Measurements from ENCODE around the gene ZNF740.

The ZNF740 gene

DNA sequence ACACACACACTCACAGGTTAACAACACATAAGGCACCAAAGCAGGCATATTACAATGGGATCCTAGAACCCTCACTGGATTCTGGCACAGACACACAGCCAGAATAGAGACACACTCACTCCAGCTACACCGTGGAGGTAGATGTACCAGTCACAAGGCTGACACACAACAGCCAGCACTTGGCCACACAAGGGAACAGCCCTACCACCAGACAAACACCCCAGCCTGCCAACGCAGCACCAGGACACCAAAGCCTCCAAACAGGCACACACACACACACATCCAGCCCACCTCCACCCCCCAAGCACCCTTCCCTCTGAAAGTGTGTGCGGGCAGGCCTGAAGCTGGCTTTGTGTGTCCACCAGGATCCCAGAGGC is 37.4 kb downstream of the ZNF740 start:
- Histone ChIP-seq H3K9me3 (no peaks in the 10 kb centered on the region), H3K4me3 (peak overlapping the region; percentile 66 to 74)

GRCh38 chr12:53218551-53219291 is 38.2 kb downstream of the ZNF740 start:
- TF ChIP-seq, protein P1, sequence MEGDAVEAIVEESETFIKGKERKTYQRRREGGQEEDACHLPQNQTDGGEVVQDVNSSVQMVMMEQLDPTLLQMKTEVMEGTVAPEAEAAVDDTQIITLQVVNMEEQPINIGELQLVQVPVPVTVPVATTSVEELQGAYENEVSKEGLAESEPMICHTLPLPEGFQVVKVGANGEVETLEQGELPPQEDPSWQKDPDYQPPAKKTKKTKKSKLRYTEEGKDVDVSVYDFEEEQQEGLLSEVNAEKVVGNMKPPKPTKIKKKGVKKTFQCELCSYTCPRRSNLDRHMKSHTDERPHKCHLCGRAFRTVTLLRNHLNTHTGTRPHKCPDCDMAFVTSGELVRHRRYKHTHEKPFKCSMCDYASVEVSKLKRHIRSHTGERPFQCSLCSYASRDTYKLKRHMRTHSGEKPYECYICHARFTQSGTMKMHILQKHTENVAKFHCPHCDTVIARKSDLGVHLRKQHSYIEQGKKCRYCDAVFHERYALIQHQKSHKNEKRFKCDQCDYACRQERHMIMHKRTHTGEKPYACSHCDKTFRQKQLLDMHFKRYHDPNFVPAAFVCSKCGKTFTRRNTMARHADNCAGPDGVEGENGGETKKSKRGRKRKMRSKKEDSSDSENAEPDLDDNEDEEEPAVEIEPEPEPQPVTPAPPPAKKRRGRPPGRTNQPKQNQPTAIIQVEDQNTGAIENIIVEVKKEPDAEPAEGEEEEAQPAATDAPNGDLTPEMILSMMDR (IDR thresholded peaks at IDR 0.05), result no peak
- peak overlapping the region; percentile 66 to 74 for H3K4me3 ChIP-seq
- H3K27me3 ChIP-seq, result no peaks in the 10 kb centered on the region
- H3K27ac ChIP-seq, result peak overlapping the region; percentile 98 to 99
- intact Hi-C loops (cut with DNase I; ENCODE audit: low total_unique reads), result no loop called here
- peaks cover 12 to 66% (median 55%) of the 10 kb centered on the region in 4 donors for H3K4me1 ChIP-seq
- DNase-seq, result peak in 1 of 2 donors; percentile 77
- H3K9me3 ChIP-seq, result no peaks in the 10 kb centered on the region
- H3K36me3 ChIP-seq, result peaks cover 14 to 28% (median 15%) of the 10 kb centered on the region in 3 donors

More for the DNA sequence above, 37.4 kb downstream of the ZNF740 start:
- TF ChIP-seq, protein P1 (IDR thresholded peaks at IDR 0.05), result no peak
- Histone ChIP-seq H3K36me3 (peaks cover 22 to 36% (median 23%) of the 10 kb centered on the region in 3 donors), H3K27me3 (no peaks in the 10 kb centered on the region), H3K4me1 (peaks cover 4 to 58% (median 47%) of the 10 kb centered on the region in 4 donors), H3K27ac (peak overlapping the region; percentile 98 to 99)
- no peak for DNase-seq
- intact Hi-C loops (cut with DNase I; ENCODE audit: low total_unique reads), result no loop called here

- H3K9me3 ChIP-seq, result no peaks in the 10 kb centered on the region
- peak overlapping the region; percentile 98 to 99 for H3K27ac ChIP-seq
- TF ChIP-seq, protein P1 (IDR thresholded peaks at IDR 0.05), result no peak
- no peaks in the 10 kb centered on the region for H3K27me3 ChIP-seq
- H3K4me3 ChIP-seq, result peak overlapping the region; percentile 66 to 74
- peaks cover 17 to 73% (median 62%) of the 10 kb centered on the region in 4 donors for H3K4me1 ChIP-seq
- H3K36me3 ChIP-seq, result peaks cover 7 to 21% (median 8%) of the 10 kb centered on the region in 3 donors
- intact Hi-C loops (cut with DNase I; ENCODE audit: low total_unique reads), result no loop called here
- DNase-seq, result peak in 1 of 2 donors; percentile 77
Observed at GRCh38 chr12:53219292-53219955, 38.9 kb downstream of the ZNF740 start.

DNA sequence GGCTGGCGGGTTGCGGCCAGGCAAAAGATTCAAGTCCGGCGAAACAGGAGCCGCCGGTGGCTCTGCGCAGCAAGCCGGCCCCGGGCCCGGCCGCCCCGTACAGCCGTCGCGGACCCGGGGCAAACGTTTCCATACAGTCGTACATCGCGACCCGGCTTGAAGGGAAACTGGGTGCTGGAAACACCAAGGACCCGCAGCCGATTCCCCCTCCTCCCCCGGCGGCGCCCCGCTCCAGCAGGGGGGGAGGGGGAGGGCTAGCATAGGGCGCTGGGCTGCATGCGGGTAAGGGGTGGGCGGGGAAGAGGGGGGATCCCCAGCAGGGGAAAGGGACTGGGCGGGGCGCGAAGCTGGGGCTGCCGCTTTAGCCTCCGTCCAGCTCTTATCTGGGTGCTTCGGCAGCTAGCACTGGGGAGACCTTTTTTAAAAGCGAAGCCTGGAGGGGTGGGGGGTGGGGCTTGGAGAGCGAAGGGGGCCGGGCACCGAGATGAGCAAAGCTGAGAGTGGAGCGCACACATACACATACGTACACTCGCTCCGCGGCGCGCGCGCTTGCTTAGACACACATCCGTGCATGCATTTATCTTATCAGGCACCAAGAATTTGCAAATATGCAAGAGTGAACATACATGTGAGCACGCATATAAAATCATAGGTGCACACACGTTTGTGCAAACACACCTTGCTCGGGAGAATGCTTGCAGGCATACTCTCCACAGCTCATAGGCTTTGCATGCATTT is 39.6 kb downstream of the ZNF740 start:
- TF ChIP-seq, protein P1 (IDR thresholded peaks at IDR 0.05), result no peak
- peaks cover 17 to 73% (median 63%) of the 10 kb centered on the region in 4 donors for H3K4me1 ChIP-seq
- intact Hi-C loops (cut with DNase I; ENCODE audit: low total_unique reads), result loop anchor here (2.0 kb wide), 1 partner anchor 33 kb away; a partner anchor contains a TSS
- no peaks in the 10 kb centered on the region for H3K9me3 ChIP-seq
- H3K27ac ChIP-seq, result peak overlapping the region; percentile 98 to 99
- DNase-seq, result peak in 1 of 2 donors; percentile 72
- H3K4me3 ChIP-seq, result peak overlapping the region; percentile 66 to 74
- H3K36me3 ChIP-seq, result peaks cover under 1 to 14% (median under 1%) of the 10 kb centered on the region in 3 donors
- no peaks in the 10 kb centered on the region for H3K27me3 ChIP-seq

DNA sequence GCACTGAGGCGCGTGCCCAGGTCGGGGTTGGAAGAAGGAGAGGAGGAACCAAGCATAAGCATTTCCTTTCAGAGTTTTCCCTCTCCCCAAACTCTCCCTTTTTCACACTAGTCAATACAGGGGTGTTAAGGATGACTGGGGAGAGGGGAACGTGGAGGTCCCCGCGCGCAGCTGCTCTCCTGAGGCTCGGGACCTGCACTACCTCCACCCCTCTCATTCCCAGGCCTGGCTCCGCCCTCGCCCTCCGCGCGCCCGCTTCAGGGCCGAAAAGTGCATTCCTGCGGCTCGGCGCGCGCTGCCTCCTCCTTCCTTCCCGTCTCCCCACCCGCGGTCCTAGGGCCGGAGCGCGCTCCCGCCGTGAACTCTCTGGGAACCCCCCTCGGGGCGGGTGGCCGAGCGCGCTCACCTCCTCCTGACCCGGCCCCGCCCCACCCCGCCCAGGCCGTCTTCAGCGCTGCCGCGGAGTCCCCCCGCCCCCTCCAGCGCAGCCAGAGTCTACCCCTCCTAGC is 40.2 kb downstream of the ZNF740 start:
- no peaks in the 10 kb centered on the region for H3K9me3 ChIP-seq
- H3K4me1 ChIP-seq, result peaks cover 17 to 73% (median 63%) of the 10 kb centered on the region in 4 donors
- TF ChIP-seq, protein P1 (IDR thresholded peaks at IDR 0.05), result no peak
- no peaks in the 10 kb centered on the region for H3K27me3 ChIP-seq
- peak overlapping the region; percentile 66 to 74 for H3K4me3 ChIP-seq
- intact Hi-C loops (cut with DNase I; ENCODE audit: low total_unique reads), result loop anchor here (2.0 kb wide), 1 partner anchor 32 kb away; a partner anchor contains a TSS
- peak; percentile 88 to 96 for DNase-seq
- H3K27ac ChIP-seq, result peak overlapping the region; percentile 98 to 99
- H3K36me3 ChIP-seq, result peaks cover 0 to 12% (median 0%) of the 10 kb centered on the region in 3 donors
